AG08395 (cell line): ENCODE results near the gene TRDMT1.
A peak's percentile ranks its signal among the peaks of the same experiment; 100 is the strongest.

ENCODE experiments used
- DNase-seq: peaks from one replicate; pipeline ENCODE4 v3.0.0; 2012; ENCODE audit warnings: mixed read lengths, low spot score

Gene TRDMT1

GRCh38 chr10:17200912-17201793, at the start of gene TRDMT1:
TSS of gene TRDMT1 (minus strand) at chr10:17201672. CDS start at chr10:17201634, 38 bp downstream.
- DNase-seq: peak; percentile 91

- DNase-seq: no peak
Observed at GRCh38 chr10:17250736-17251135, 49.3 kb upstream of the TRDMT1 start.

GRCh38 chr10:17249820-17250219, 48.3 kb upstream of the TRDMT1 start:
- no peak for DNase-seq

- DNase-seq: no peak
Observed at GRCh38 chr10:17248964-17249363, 47.5 kb upstream of the TRDMT1 start.

GRCh38 chr10:17247210-17247609, 45.7 kb upstream of the TRDMT1 start:
- DNase-seq: no peak

GRCh38 chr10:17244700-17245365, 43.4 kb upstream of the TRDMT1 start:
- DNase-seq: no peak

GRCh38 chr10:17241611-17242333, 40.3 kb upstream of the TRDMT1 start:
- DNase-seq: no peak

GRCh38 chr10:17240616-17241015, 39.1 kb upstream of the TRDMT1 start:
- DNase-seq: no peak

- no peak for DNase-seq
Observed at GRCh38 chr10:17240096-17240495, 38.6 kb upstream of the TRDMT1 start.

GRCh38 chr10:17239345-17240085, 38.0 kb upstream of the TRDMT1 start:
- DNase-seq: no peak

- peak; percentile 60 for DNase-seq
Observed at GRCh38 chr10:17238445-17239291, 37.2 kb upstream of the TRDMT1 start.

GRCh38 chr10:17237915-17238444, 36.5 kb upstream of the TRDMT1 start:
- no peak for DNase-seq

- DNase-seq: no peak
Observed at GRCh38 chr10:17237149-17237527, 35.7 kb upstream of the TRDMT1 start.

GRCh38 chr10:17236468-17237148, 35.1 kb upstream of the TRDMT1 start:
- DNase-seq: no peak

- no peak for DNase-seq
Observed at GRCh38 chr10:17235136-17235535, 33.7 kb upstream of the TRDMT1 start.

GRCh38 chr10:17234431-17234945, 33.0 kb upstream of the TRDMT1 start:
- no peak for DNase-seq

GRCh38 chr10:17233286-17233991, 32.0 kb upstream of the TRDMT1 start:
- DNase-seq: no peak

- no peak for DNase-seq
Observed at GRCh38 chr10:17232276-17232960, 30.9 kb upstream of the TRDMT1 start.

GRCh38 chr10:17231788-17232187, 30.3 kb upstream of the TRDMT1 start:
- no peak for DNase-seq
